OCI-M2 (cell line): Measurements from ENCODE around the gene DCAF6.
"Not testable (repeated sequence)": the region's sequence is repeated elsewhere in the genome, so short reads cannot be mapped to it uniquely, and the experiment has no call there.

Experiments used
- DNase-seq: peaks from one replicate; lab custom pipeline; 2025; ENCODE audit not compliant: unreplicated experiment; lab: John Stamatoyannopoulos, UW

Gene DCAF6

DNA sequence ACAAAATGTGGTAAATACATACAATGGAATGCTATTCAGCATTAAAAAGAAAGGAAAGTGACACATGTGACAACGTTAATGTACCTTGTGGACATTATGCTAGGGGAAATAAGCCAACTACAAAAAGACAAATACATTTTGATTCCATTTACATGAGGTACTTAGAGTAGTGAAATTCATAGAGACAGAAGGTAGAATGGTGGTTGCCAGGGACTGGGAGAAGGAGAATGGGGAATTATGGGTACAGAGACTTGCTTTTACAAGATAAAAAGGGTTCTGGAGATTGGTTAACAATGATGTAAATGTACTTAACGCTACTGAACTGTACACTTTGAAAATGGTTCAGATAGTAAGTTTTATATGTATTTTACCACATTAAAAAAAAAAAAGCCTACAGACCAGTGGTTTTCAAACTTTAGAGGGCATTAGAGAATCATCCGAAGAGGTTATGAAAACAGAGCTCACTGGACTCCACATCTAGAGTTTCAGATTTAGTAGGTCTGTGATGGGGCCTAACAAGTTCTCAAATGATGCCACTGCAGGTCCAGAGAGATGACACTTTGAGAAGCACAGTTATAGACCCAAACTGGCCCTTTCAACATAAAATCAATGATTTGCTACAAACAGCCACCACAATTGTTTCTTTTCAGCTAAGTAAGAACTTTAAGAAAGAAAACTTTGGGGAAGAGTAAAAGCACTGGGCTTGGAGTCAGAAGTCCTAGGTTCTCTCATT lies 13.0 kb upstream of the DCAF6 start:
- DNase-seq = no peak

DNA sequence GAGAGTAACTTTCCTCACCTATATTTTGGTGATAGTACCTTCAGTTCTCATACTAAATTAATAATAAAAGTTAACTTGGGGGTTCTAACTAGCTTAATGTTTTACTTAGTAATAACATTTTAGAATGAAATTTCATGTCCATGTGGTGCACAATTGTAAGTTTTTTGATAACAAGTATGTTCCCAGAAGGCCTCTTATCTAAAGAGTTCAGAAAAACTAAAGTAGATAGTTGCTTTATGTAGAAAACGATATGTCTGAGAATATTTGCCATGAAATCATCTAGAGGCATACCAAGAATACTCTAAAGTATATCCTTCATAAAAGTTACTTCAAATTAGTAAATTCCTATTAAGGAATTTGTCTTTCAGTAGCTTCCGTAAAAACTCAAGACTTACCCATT lies 12.4 kb upstream of the DCAF6 start:
- DNase-seq = no peak

DNA sequence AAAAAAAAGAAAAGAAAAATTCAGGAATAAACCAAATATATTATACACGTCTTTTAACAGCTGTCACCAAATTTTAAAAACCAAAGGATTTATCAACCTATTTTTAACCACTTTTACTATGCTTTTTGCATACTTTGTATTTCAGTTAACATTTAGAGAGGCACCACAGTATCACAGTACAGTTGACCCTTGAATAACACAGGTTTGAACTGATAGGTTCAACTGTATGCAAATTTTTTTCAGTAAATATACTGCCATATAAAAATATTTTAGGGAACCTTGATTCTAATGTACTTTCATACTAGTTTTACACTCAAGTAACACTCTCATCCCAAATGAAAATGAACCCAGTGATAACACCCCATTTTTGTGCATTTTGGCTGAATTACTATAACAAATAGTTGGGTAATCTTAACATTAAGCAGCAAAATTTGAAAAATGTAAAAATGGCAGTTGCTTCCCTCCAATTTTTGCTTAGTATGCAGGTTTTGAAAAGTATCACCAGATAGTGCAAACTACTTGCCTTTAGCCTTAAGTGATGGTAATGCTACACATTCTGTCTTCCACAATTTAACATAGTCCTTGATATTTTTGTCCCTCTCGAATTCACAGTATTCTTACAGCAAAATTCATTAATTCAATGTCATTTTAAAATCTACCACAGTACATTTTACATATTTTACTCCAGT lies 11.8 kb upstream of the DCAF6 start:
- no peak for DNase-seq

DNA sequence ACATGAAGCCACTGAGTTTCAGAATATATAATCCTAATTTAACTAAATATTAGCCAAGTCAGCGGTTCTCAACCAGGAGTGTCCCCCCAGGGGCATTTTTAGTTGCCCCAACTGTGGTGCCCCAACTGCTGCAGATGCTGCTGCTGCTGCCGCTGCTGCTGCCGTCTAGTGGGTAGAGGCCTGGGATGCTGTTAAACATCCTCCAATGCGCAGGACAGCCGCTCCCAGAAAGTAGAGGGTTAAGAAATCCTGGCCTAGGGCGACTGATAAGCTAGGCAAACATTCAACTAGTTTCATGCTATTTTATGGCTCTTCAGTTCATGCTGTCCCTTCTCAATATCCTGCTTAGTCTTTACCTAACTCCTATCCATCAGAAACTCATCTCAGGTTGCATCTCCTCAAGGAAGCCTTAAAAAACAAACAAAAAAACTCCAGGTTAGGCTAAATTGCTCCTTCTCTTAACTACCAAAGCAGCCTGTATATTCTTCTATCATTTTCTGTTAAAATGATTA lies 9.9 kb upstream of the DCAF6 start:
- DNase-seq = no peak

DNA sequence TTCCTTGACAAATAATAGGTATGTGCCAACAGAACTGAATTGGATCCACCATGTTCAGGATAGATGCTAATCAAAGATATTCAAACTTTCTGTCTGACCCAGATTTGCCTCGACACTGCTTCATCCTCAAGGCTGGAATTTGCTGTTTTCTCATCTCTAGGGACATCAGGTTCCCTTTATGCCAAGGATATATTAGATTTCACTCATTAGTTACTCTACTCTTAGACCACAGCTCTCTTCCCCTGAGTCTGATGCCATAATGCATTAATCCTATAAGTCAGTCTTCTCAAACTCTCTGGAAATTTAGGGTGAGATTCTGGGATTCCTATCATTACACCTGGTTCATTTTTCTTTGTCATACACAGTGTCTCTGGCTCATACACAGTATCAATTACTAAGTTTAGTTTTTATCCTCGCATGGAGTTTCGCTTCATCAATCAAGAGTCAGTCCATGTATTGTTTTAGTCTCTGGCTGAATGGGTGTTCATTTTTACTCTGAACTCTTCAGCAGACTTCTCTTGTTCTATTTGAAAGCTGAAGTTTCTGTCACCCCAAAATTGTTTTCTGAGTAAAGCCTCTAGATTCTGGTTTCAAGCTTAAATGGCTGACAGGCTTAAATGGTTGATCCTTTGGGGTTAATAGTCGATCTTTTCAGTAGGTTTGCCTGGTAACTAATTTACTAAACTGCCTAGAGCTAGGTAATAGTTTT lies 9.3 kb upstream of the DCAF6 start:
- DNase-seq = no peak

DNA sequence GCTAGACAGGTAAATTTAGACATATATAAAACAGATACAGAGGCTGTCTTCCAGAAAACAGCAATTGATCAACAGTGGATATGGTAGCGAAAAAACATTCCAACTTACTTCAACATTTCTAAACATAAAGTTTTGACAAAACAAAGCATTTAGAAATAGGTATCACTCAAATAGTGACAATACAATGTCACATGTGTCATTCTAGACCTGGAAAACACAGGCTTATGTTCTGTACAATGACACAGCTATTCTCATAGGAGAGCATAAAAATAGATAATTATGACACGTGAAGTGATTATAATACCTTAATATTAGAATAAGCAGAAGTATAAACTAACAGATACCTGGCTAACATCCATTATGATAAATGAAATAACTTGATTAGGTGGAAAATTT lies 8.0 kb upstream of the DCAF6 start:
- DNase-seq = no peak

DNA sequence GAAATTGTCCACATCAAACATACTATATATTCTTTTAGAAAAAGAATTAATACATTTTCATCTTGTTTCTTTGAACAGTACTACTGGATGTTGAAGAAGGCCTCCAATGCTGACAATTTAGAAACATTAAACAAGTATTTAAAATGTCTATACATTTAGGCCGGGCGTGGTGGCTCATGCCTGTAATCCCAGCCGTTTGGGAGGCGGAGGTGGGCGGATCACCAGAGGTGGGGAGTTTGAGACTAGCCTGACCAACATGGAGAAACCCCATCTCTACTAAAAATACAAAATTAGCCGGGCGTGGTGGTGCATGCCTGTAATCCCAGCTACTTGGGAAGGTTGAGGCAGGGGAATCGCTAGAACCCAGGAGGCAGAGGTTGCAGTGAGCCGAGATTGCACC lies 7.6 kb upstream of the DCAF6 start:
- not testable (repeated sequence) for DNase-seq

DNA sequence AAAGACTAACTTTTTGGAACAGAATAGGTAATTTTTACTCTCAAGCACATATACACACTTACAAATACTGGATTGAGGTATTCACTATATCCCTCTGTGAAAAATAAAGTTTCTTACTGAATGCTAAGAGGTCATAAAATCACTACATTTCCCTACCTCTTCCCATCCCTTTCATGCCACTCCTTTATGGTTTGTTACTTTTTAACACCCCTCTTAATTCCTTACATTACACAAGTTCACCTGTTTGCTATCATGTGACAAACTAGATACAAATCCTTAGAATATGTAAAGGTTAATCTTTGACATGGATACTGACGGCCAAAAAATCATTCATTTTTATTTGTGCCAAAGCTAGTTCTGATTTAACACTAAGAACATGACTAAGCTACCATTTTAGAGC lies 6.8 kb upstream of the DCAF6 start:
- no peak for DNase-seq

DNA sequence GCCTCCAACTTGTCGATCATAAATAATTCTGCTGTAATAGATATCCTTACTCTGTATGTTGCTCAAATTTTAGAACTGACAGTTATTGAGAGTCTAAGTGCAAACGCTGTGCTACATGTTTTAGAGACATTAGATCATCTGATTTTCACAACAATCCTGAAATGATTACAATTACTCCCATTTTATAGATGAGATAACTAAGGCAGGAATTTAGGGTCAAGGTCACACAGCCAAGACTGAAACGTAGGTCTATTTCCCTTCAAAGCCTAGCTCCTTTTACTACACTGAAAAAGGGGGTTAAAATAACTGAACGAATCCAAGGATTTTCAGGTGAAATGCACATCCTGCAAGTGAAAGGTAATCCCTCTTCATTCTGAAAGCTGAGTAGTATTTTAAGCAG lies 2.7 kb upstream of the DCAF6 start:
- DNase-seq = no peak

DNA sequence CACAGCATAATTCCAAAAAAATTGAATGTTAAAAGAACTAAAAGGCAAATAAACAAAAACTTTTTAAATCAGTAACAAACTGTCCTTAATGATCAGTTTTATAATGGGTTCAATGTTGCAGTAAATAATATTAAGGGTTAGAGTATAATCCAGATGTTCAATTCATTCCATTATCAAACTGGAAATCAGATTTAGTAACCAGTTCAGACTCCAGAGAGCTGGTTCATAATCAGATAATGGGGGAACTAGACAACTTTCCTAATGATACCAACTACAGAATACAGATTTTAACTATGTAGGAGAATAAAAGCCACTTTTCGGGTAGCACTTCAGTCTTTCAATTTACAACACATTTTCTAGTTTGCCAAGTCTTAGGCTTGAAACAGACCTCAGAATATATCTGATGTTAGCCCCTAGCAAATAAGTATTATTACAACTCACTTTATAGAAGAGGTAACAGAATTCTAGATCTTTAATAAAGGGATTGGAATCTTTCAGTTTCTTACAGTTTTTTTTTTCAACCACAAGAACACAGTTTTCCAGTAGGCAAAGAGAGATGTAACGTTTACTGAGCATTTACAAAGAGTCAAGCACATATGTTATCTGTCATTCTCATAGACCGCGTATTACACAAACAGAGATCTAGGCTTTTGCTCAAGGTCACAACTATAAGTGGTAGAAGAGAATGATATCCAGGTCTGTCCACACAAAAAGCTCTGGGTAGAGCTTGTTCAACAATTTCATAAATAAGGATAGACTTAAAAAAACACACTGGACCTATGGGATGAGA lies 1.9 kb upstream of the DCAF6 start:
- DNase-seq = no peak

DNA sequence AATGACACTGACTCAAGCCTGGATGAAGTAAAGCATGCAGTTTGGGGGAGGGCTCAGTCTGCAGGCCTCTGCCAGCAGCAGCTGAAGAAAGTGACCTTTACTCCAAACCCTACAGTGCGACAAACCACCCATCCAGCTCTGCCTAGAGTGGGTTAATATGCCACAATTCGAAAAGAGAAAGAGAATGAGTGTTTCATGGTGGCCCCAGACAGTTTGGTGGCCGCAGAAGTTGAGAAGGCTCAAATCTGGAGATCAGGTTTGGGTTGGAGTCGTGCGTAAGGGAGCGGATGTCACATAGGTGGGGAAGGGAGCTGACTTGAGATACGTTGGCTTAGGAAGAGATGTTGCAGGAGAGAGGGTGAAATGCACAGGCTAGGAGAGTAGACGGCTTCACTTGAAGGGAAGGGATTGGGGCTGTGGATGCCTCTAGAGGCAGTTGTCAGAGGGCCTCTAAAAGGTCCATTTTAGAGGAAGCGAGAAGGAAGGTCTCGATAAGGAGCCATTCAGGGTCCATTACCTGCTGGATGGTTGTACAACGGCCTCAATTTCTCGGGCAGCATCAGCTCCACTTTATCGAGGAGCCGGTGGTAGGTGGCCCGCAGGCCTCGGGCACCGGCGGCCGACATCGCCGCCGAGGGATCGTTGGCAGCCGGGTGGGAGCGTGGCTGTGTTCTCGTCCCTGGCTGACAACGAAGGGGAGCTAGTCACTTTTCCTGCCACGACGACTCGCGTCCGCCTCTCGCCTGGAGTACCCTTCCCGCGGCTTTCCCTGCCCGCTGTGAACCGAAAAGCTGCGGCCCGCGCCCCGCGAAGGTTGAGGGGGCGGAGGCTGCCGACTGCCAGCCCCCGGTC lies 1.0 kb upstream of the DCAF6 start:
- DNase-seq = no peak

DNA sequence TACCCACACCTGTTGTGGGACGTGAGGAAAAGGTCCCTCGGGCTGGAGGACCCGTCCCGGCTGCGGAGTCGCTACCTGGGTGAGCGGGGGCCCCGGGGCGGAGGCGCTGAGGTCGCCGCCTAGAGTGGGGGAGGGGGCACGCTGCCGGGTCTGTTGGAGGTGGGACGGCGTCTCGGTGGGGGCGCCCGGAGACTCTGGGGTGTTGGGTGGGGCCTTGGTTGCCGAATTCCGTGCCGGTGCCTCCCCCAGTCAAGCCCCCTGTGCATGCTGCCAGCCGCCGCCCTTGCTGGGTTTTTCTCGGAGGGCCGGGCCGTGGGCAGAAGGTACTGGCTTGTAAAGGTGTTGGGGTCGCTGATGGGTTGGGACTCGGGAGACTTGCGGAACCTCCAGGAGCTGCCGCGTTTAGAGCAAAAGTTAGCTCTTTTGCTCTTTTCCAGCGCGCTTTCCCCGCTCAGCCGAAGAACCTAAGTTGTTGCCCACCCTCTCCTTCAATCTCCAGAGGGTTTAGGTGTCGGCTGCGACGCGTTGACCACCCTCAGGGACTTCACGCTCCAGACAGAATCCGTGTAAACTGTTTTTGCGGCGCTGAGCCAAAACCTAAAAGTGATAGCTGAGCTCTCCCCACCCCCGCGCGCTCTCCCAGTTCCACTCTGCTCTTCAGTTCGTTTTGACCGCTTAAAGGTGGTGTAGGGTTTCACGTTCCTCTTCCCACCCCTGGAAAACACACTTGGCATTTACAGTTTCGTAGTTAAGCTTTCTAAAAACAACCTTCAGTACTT lies 636 bp downstream of the DCAF6 start, which contains the start of gene MPC2:
TSS of gene MPC2 (minus strand) at position 143 of the 779 bp plus-strand sequence. CDS start 1,231 bp downstream, outside the sequence.
- peak; percentile 53 for DNase-seq

DNA sequence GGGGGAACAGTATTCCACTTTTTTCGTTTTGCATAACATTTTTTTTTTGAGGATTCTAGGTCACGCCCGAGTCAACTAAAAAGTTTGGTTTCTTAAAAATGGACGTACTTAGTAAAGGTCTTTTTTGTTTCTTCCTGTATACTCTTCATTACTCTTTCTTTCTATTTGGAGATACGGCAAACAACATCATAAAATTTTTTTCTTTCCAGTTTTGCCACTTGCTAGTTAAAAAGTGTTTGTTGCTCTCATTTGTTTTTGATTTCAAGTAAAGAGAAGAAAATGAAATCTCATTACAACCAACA lies 1.2 kb downstream of the DCAF6 start:
- DNase-seq = no peak

DNA sequence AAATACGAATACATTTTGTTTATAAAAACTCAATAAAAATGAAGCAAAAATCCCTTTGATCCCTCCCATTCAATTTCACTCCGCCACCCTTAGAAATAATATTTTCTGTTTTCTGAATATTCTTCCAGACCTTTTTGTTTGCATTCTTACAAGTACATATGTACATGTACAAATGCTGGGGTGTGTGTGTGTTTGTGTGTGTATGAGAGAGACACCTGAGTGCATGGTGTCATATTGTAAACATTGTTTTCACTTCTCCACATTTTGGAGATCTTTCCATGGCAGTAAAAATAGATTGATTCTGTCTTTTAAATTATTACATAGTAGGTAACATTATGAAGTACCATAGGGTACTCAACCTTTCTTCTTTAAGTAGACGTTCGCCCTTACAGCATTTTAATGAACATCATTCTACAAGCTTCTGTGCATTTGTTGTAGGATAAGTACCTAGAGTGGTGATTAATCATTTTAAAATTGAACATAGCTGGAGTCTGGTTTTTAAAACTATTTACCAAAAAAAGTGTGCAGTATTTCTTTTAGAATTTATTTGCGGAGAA lies 1.7 kb downstream of the DCAF6 start:
- DNase-seq = no peak

DNA sequence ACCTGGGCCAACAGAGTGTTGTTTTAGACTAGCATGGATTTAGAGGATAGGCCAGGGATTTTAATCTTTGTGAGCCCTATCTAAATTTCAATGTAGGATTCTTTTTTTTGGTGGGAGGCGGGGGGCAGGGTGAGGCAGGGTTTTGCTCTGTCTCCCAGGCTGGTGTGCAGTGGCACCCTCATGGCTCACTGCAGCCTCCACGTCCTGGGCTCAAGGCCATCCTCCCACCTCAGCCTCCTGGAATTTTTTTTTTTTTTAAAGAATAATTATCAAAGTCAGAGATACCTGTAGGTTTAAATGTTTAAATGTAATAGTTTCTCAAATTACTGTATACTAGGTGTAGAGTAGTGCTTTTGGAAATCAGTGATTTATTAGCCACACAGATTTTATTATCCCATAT lies 3.8 kb downstream of the DCAF6 start:
- no peak for DNase-seq

DNA sequence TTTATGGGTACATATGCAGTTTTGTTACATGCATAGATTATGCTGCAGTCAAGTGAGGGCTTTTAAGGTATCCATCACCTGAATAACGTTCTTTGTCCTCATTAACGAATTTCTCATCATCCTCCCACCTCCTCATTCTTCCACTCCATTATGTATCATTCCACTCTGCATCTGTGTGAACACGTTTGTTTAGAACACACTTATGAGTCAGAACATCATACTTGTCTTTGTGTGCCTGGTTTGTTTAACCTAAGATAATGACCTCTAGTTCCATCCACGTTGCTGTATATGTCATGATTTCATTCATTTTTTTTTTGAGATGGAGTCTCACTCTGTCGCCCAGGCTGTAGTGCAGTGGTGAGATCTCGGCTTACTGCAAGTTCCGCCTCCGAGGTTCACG lies 7.1 kb downstream of the DCAF6 start:
- no peak for DNase-seq

DNA sequence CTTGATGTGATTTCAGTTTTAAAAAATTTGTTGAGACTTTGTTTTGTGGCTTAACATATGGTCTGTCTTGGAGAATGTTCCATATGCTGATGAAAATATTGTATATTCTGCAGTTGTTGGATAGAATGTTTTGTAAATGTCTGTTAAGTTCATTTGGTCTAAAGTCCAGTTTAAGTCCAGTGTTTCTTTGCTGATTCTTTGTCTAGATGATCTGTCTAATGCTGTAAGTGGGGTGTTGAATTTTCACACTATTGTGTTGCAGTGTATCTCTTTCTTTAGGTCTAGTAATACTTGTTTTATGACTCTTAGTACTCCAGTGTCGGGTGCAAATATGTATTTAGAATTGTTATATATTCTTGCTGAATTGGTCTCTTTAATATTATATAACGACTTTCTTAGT lies 11.2 kb downstream of the DCAF6 start:
- DNase-seq = no peak

DNA sequence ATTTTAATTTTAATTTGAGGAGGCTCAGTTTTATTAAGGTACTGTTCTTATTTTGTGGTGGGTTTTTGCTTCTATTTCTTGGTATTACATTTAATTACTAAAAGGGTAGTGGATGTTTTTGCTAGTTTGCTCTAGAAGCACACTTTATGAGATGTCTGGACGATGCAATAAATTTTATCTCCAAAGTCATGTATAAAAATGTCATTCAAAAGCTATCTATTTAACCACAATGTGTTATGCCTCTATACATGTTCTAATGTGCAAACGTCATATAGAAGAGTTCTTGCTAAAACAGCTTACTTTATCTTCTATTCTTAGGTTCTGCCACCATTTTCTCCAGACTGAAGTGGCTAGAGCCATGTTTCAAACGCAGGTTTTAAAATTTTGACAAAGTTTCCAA lies 13.3 kb downstream of the DCAF6 start:
- no peak for DNase-seq

DNA sequence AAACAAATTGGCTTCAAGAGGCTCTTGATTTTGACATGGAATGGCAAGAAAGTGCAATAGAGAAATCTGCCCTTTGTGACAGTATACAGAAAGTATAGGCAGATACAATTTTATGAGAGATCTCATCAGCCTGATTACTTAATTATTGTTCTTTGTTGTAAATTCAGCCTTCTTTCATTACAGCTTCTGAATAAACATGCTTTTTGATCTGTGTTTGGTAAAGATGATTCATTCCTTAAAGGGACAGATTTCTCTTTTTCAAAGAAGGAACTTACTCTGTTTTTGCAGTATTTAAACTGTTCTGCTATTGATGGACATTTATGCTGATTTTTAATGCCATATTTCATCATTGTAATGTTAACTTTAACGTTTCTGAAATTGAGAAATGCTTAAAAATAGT lies 14.1 kb downstream of the DCAF6 start:
- DNase-seq = no peak
